A549 (cell line): ENCODE measurements around the gene SLC10A2. TPM values are rescaled to one million over a fixed set of nuclear protein-coding genes. Genes with fewer than 3 reads are reported as not detected.

Source experiments
- ATAC-seq, 2 experiments: fragments of 200-7000 bp in 1 of 2; fragments of >200 bp in 1 of 2; cut with Nextera tagmentation in 1 of 2; cut with Tn5 transposase in 1 of 2; 3 replicates each; pipeline versions ENCODE4 v1.8.0 to v1.9.1; 2018 to 2020; ENCODE audit warnings: mild to moderate bottlenecking in 1 of 2, moderate library complexity in 1 of 2
- CTCF ChIA-PET: fragments of 300-600 bp; sonication (Branson Sonifier 250); formaldehyde crosslinking; extraction: SDS; loops from one replicate; lab custom pipeline; 2021; ENCODE audit warnings: antibody characterized with exemption, inconsistent platforms; lab: Yijun Ruan, JAX
- POLR2A ChIA-PET: fragments of 350-600 bp; formaldehyde crosslinking; extraction: SDS; loops from one replicate; lab custom pipeline; 2021; ENCODE audit warnings: antibody characterized with exemption, inconsistent platforms; lab: Yijun Ruan, JAX
- DNase-seq, 2 experiments: peaks; one replicate each; pipeline versions ENCODE4 v3.0.0 to v3.0.0-alpha.2; 2011 to 2016; ENCODE audit warnings: low read depth in 1 of 2, low spot score in 1 of 2
- FAIRE-seq: peaks from 2 replicates; lab custom pipeline; 2011; peaks lifted over from hg19 to GRCh38; lab: Jason Lieb, UNC
- H3K27ac ChIP-seq, 2 experiments: fragments of >200 bp; sonication (Bioruptor Twin); formaldehyde crosslinking; 3 replicates each; pipeline ENCODE4 v1.5.1; 2016 to 2017
- H3K4me1 ChIP-seq: fragments of >200 bp; sonication (Bioruptor Twin); formaldehyde crosslinking; 3 replicates; pipeline ENCODE4 v1.6.1; 2016
- H3K4me2 ChIP-seq: fragments of >200 bp; sonication (Bioruptor Twin); formaldehyde crosslinking; 3 replicates; pipeline ENCODE4 v1.6.1; 2016
- H3K4me3 ChIP-seq: fragments of >200 bp; sonication (Bioruptor Twin); formaldehyde crosslinking; 3 replicates; pipeline ENCODE4 v1.5.1; 2016
- H3K9me3 ChIP-seq: fragments of >200 bp; sonication (Bioruptor Twin); formaldehyde crosslinking; 3 replicates; pipeline ENCODE4 v1.6.1; 2016
- BHLHE40 ChIP-seq: IDR thresholded peaks from 2 replicates; pipeline ENCODE4 v1.6.1; 2012; ENCODE audit warnings: low read depth, low read length, inconsistent platforms
- CBX8 ChIP-seq: fragments of 200-600 bp; sonication (generic); IDR thresholded peaks from 2 replicates; pipeline ENCODE4 v1.6.1; 2016
- EP300 ChIP-seq, 2 experiments: fragments of >200 bp; sonication (Bioruptor Twin); formaldehyde crosslinking; IDR thresholded peaks; 2 replicates in 1 of 2; 3 replicates in 1 of 2; pipeline ENCODE4 v1.6.1; 2016 to 2017
- GATA3 ChIP-seq: IDR thresholded peaks from 2 replicates; pipeline ENCODE4 v1.6.1; 2012; ENCODE audit warnings: borderline replicate concordance
- HOXB5 ChIP-seq: fragments of 250-450 bp; sonication (Bioruptor Pico); IDR thresholded peaks from 2 replicates; pipeline ENCODE4 v1.5.0; 2020; ENCODE audit warnings: mild to moderate bottlenecking, moderate library complexity
- JUN ChIP-seq, 2 experiments: fragments of >200 bp; sonication (Bioruptor Twin); formaldehyde crosslinking; IDR thresholded peaks; 2 replicates in 1 of 2; 3 replicates in 1 of 2; pipeline ENCODE4 v1.6.1; 2016 to 2017
- MAZ ChIP-seq: fragments of 150-350 bp; IDR thresholded peaks from 2 replicates; pipeline ENCODE4 v1.6.1; 2014; ENCODE audit warnings: antibody characterized with exemption, low read depth, low read length, borderline replicate concordance
- POLR2A ChIP-seq: IDR thresholded peaks from 2 replicates; pipeline ENCODE4 v1.6.1; 2012; ENCODE audit warnings: mild to moderate bottlenecking, low read length
- RAD21 ChIP-seq, 2 experiments: fragments of >200 bp in 1 of 2; sonication (Bioruptor Twin) in 1 of 2; formaldehyde crosslinking in 1 of 2; IDR thresholded peaks in 1 of 2; conservative IDR thresholded peaks in 1 of 2; 2 replicates in 1 of 2; 3 replicates in 1 of 2; pipeline ENCODE4 v1.6.1; 2012 to 2018; ENCODE audit warnings: inconsistent platforms in 1 of 2
- RCOR1 ChIP-seq: fragments of 150-350 bp; IDR thresholded peaks from 2 replicates; pipeline ENCODE4 v1.6.1; 2014; ENCODE audit warnings: antibody characterized with exemption, low read length, low read depth
- REST ChIP-seq: fragments of 200-600 bp; sonication (generic); IDR thresholded peaks from 2 replicates; pipeline ENCODE4 v1.6.1; 2016; ENCODE audit warnings: antibody characterized with exemption, mild to moderate bottlenecking, moderate library complexity
- RFX5 ChIP-seq: fragments of 450-650 bp; IDR thresholded peaks from 2 replicates; pipeline ENCODE4 v1.7.1; 2014; ENCODE audit warnings: antibody characterized with exemption, mild to moderate bottlenecking, moderate library complexity
- SMC3 ChIP-seq: fragments of >200 bp; sonication (Bioruptor Twin); formaldehyde crosslinking; IDR thresholded peaks from 3 replicates; pipeline ENCODE4 v1.6.1; 2018; ENCODE audit warnings: inconsistent platforms
- ZC3H11A ChIP-seq: fragments of 450-650 bp; IDR thresholded peaks from 2 replicates; pipeline ENCODE4 v1.6.1; 2014; ENCODE audit warnings: antibody characterized with exemption, mild to moderate bottlenecking
- ZFP36 ChIP-seq: fragments of 450-650 bp; IDR thresholded peaks from 2 replicates; pipeline ENCODE4 v1.6.1; 2014; ENCODE audit warnings: borderline replicate concordance; ENCODE audit not compliant: partially characterized antibody
- WGBS: methylation state at CpG from one replicate; pipeline ENCODE4 v1.1.6; 2017; ENCODE audit errors: missing lambda C conversion rate; 5-methylcytosine and 5-hydroxymethylcytosine counted together
- polyA plus RNA-seq, 4 experiments: library from polyadenylated mRNA; depleted of rRNA in 3 of 4; stranded (reverse); fragments of >200 nt; fragmentation: RNase III in 1 of 4; extraction: RNeasy Plus Mini Kit Qiagen cat#74134 plus additional on column Dnase treatment in 1 of 4; gene quantifications; 2 replicates in 3 of 4; 3 replicates in 1 of 4; pipeline ENCODE4 v1.2.3, GENCODE V29; 2011 to 2017
- TF ChIP-seq, protein P1 (sequence below): fragments of >200 bp; sonication (Bioruptor Twin); formaldehyde crosslinking; IDR thresholded peaks from 3 replicates; pipeline ENCODE4 v1.6.1; 2016
- TF ChIP-seq, protein P2 (sequence below): fragments of 450-650 bp; IDR thresholded peaks from 2 replicates; pipeline ENCODE4 v1.6.1; 2014; ENCODE audit warnings: antibody characterized with exemption
- TF ChIP-seq, protein P3 (sequence below): IDR thresholded peaks from 2 replicates; pipeline ENCODE4 v1.6.1; 2012

The SLC10A2 gene
- polyA plus RNA-seq, 2 of the 4 experiments (the other 2 are of a cell fraction) = not detected

GRCh38 chr13:103029798-103030197, 36.4 kb downstream of the SLC10A2 start:
- Histone ChIP-seq H3K4me3 (no peak overlapping the region), H3K27ac (no peak overlapping the region), H3K4me2 (no peak overlapping the region), H3K4me1 (no peaks in the 10 kb centered on the region), H3K9me3 (no peaks in the 10 kb centered on the region)
- ATAC-seq (no peak), DNase-seq (no peak), FAIRE-seq (no peak)
- ChIA-PET CTCF (no interaction called here), POLR2A (no interaction called here)
- TF ChIP-seq RCOR1 = no peak
- no peak for TF ChIP-seq CBX8
- no peak for TF ChIP-seq RFX5
- WGBS = no CpG with 5 or more reads among the region's 2 CpGs

- Histone ChIP-seq H3K27ac (no peak overlapping the region), H3K4me3 (no peak overlapping the region), H3K4me2 (no peak overlapping the region), H3K9me3 (no peaks in the 10 kb centered on the region), H3K4me1 (no peaks in the 10 kb centered on the region)
- POLR2A ChIA-PET = no interaction called here
- TF ChIP-seq, protein P1, sequence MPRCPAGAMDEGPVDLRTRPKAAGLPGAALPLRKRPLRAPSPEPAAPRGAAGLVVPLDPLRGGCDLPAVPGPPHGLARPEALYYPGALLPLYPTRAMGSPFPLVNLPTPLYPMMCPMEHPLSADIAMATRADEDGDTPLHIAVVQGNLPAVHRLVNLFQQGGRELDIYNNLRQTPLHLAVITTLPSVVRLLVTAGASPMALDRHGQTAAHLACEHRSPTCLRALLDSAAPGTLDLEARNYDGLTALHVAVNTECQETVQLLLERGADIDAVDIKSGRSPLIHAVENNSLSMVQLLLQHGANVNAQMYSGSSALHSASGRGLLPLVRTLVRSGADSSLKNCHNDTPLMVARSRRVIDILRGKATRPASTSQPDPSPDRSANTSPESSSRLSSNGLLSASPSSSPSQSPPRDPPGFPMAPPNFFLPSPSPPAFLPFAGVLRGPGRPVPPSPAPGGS = no peak
- no peak for TF ChIP-seq RAD21 (conservative IDR thresholded peaks at IDR 0.05 in 1 of 2, IDR thresholded peaks at IDR 0.05 in 1 of 2)
- TF ChIP-seq, protein P2, sequence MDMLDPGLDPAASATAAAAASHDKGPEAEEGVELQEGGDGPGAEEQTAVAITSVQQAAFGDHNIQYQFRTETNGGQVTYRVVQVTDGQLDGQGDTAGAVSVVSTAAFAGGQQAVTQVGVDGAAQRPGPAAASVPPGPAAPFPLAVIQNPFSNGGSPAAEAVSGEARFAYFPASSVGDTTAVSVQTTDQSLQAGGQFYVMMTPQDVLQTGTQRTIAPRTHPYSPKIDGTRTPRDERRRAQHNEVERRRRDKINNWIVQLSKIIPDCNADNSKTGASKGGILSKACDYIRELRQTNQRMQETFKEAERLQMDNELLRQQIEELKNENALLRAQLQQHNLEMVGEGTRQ = no peak
- no peak for TF ChIP-seq JUN (IDR thresholded peaks at IDR 0.05)
- no peak for TF ChIP-seq MAZ
- no peak for TF ChIP-seq RFX5
- no peak for TF ChIP-seq ZFP36
- no peak for TF ChIP-seq REST
- no peak for TF ChIP-seq ZC3H11A
- no peak for TF ChIP-seq HOXB5 (CRISPR knock-in tag)
- no peak for TF ChIP-seq SMC3
- WGBS = 15% methylated on average over 3 of the region's 3 CpGs
- no peak for FAIRE-seq
- no peak for ATAC-seq
- no peak for DNase-seq
- CTCF ChIA-PET = no interaction called here
These were observed 43.9 kb downstream of the SLC10A2 start for GRCh38 chr13:103022336-103022735.

- WGBS = 2% methylated on average over 2 of the region's 2 CpGs
- FAIRE-seq (no peak), ATAC-seq (no peak)
These were observed 47.7 kb downstream of the SLC10A2 start for GRCh38 chr13:103018556-103018955.

More at GRCh38 chr13:103018556-103018955, 47.7 kb downstream of the SLC10A2 start:
- TF ChIP-seq EP300 (IDR thresholded peaks at IDR 0.05) (no peak), BHLHE40 (no peak), GATA3 (no peak), POLR2A (no peak)
- TF ChIP-seq, protein P3, sequence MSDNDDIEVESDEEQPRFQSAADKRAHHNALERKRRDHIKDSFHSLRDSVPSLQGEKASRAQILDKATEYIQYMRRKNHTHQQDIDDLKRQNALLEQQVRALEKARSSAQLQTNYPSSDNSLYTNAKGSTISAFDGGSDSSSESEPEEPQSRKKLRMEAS = no peak
- ChIA-PET POLR2A (no interaction called here), CTCF (no interaction called here)
- Histone ChIP-seq H3K4me3 (no peak overlapping the region), H3K27ac (no peak overlapping the region), H3K4me1 (no peaks in the 10 kb centered on the region), H3K9me3 (no peaks in the 10 kb centered on the region), H3K4me2 (no peak overlapping the region)
- DNase-seq = no peak
